HG03097 (cell line): Measurements from ENCODE around the gene FAM53A.
"Not testable (repeated sequence)": the region's sequence is repeated elsewhere in the genome, so short reads cannot be mapped to it uniquely, and the experiment has no call there.

Experiments used
- ATAC-seq: cut with Tn5 transposase; IDR thresholded peaks from one replicate; pipeline ENCODE4 v1.9.1; 2021; ENCODE audit not compliant: unreplicated experiment, low FRiP score

The FAM53A gene

GRCh38 chr4:1690698-1691097 lies 6.6 kb upstream of the FAM53A start:
- ATAC-seq, result no peak

DNA sequence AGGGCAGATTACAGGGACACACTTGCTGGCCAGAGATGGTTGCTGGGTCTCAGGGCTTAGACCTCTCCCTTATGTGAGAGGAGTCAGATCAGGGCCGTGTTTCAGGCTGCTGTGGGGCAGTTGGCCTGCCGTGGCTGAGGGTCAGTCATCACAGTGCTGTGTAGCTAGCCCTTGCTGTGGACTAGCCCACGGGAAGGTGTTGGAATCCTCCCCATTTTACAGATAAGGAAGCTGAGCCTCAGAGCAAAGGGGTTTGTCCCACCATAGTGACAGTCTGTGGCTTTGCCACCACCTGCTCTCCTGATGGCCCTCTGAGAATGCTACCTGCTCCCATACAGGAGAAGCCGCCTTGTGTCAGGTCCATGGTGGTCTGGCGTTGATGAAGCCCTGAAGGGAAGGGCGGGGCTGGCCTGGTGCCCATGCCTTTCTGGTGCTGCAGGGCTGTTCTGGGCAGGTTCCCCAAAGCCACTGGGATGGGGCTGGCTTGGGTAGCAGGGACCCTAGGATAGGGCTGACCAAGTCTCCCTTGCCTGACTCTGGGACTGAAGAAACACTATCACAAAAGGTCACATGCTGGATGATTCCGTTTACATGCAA lies 2.4 kb upstream of the FAM53A start:
- no peak for ATAC-seq

GRCh38 chr4:1685235-1686150 lies 1.4 kb upstream of the FAM53A start:
- ATAC-seq, result no peak

DNA sequence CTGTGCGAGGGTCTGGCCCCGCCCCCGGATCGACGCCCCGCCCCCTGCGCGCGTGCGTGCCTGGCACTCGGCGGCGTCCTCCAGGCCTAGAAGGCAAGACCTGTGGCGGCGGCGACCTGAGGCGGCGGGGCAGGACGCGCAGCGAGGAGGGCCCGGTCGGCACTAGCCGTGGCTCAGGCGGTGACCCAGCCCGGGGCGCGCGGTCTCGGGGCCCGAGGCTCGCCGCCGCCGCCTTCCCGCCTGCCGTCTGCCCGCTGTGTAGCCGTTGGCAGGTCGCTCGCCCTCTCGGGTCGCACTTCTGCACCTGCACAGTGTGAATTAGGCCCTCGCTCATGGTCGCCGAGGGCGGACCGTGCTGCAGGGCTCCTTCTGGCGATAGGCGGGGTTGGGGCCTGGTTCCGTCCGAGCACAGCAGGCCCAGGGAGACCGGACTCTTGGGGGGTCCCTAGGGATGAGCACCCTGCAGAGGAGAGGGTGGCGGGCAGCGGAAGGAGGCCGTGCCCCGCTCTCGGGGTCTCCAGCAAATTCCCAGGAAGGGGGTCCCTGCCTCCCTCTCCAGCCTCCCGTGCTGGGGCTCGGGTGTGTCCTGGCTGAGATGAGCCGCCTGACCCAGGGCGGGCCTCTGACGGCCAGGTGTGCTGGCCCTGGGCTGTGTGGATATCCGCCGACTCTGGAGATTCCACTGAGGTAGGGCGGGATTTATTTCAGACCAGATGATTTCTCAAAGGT lies 557 bp upstream of the FAM53A start:
- no peak for ATAC-seq

DNA sequence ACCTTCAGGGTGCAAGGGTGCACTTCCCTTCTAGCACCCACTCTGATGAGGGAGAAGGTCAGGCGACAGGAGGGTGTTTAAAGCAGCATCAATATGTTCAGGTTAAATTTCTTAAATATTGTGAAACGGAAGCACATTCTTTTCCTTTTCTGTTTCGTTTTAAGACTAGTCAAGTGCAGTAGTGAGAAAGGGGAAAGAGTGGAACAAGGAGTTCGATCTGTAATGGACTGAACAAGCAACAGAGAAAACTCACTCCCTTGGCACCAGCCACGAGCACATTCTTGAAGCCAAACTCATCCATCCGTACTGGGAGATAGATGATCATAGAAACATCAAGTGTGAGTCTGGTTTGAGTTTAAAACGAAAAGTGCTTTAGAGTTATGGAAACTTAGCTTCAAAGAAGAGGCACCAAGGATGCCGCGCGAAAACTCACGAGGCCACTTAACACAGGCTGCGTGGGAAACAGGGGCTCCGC lies 815 bp downstream of the FAM53A start:
- no peak for ATAC-seq

DNA sequence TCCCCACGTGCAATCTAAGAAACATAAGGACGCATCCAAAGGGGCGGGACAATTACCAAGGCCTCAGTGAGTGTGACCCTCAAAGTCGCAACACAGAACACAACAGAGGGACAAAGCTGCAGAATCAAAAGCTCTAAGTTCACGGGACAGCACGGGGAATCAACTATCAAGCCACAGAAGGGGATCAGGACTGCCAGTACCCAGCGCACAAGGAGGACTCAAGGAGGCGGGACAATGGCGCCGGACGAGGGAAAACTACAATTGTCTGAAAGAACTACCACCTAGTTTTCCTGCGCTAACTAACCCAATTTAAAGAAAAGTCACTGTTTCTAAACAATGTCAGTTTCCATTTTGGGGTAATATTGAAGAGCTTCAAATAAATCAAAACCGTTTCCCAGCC lies 1.3 kb downstream of the FAM53A start:
- ATAC-seq, result no peak

DNA sequence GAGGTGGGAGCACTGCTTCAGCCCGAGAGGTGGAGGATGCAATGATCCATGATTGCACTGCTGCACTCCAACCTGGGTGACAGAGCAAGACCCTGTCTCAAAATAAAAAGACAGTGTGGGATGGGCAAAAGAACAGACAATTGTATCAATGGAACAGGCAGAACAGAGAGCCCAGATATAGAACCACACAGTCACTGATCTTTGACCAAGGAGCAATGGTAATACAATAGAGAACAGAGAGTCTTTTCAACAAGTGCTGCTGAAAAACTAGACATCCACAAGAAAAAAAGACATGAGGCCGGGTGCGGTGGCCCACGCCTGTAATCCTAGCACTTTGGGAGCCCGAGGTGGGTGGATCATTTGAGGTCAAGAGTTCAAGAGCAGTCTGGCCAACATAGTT lies 5.9 kb downstream of the FAM53A start:
- no peak for ATAC-seq

DNA sequence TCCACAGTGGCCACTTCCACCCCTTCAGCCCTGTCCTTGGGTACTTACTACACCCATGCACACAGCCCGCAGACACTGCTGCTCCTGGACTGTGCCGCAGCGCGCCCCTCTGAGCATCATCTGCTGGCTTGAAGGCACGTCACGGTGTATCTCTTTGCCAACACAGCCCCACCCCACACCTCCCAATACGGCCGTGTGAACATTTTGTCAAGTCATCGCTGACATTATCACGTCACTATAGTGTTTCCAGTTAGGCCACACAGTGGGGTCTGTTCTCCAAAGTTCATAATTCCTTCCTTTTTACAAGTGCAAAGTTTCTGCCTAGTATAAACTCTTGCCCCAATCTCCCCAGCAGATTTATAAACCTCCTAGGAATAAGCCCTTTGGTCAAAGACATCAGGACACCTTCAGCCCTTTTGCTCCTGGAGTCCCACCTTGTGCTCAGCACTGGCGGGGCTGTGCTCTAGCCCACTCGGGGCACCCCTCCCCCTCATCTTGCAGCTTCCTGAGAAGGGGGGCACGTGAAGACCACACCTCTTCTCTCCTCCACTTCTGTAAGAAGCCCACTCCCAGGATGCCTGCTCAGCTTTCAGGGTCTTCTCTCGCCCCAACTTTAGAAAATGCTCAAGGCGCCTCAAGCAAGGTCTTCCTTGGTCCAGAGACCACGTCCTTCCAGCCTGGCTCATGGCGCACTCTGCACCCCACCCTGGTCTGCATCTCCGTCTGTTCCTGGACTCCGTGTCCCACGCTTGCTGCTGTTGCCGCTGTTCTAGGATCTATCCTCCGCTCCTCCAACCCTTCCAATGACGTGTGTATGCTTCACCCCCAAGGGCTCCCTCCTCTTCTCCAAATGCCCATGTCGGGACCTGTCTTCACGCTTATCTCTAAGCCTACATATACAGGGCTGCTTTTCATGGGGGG lies 7.2 kb downstream of the FAM53A start:
- ATAC-seq, result no peak

DNA sequence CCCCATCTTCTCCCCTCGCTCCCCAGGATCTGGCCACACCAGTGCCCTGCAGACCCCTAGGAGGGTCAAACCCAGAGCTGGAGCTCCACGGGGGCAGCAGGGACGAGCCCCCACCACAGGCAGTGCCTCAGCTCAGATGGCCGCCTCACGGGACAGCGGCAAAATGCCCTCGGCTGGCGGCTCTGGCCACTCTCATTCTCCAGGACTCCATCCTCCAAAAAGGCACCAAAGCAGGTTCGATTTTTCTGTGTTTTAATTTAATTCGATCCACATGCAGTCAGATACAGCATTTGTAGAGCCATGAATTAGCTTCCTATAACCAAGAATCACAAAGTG lies 8.3 kb downstream of the FAM53A start:
- no peak for ATAC-seq

GRCh38 chr4:1675136-1675801 lies 8.8 kb downstream of the FAM53A start:
- ATAC-seq, result no peak

DNA sequence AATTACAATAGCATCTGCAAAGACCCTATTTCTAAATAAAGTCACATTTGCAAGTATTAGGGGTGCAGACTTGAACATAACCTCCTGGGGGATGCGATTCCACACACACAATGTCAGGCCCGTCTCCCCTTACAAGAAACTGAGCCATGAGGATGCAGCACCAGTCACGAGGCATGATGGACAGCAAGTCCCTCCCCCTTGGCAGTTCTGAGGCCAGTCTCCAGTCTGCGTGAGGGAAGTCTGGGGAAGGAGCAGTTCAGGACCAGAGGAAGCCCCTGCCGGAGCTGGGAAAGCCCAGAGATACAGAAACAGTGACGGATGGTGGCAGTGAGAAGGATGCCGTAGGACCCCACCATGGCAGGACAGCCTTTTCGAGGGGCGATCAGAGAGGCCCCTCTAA lies 9.4 kb downstream of the FAM53A start:
- no peak for ATAC-seq

- ATAC-seq, result no peak
Observed at GRCh38 chr4:1673671-1674070, 10.4 kb downstream of the FAM53A start.

GRCh38 chr4:1671011-1671410 lies 13.1 kb downstream of the FAM53A start:
- not testable (repeated sequence) for ATAC-seq

DNA sequence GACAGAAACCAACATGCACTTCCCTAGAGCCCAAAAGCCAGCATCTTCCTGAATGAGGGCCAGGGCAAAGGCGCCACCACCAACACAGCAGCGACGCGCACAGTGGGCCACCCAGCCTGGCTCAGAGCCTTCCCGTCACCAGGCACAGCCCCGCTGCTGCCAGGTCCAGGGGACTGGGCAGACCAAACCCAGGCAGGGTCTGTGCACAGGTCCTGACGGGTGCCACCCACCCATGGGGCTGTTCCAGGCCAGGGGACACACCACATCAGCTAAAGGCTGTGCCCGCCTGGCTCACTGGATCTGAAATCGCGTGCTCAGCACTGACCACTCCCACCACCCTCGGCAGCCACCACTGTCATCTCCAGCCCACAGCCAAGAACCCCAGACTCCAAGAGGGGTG lies 13.8 kb downstream of the FAM53A start:
- no peak for ATAC-seq

- no peak for ATAC-seq
Observed at GRCh38 chr4:1669850-1670249, 14.3 kb downstream of the FAM53A start.

- ATAC-seq, result no peak
Observed at GRCh38 chr4:1669270-1669669, 14.8 kb downstream of the FAM53A start.

DNA sequence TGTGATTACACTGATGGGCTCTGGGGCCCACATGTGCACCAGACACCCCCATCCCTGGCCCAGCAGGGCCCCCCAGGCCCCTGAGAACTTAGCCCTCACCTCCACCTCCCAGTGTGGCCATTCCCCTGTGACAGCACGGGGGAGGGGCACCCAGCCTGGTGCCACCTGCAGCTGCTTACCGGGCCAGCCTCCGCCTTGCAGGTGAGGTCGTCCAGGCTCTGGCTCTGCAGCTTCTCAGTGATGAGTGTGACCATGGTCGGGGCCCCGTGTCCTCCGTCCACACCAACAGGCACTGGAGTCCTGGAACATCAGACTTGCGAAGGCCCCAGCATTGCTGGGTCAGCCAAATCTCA lies 15.6 kb downstream of the FAM53A start:
- ATAC-seq, result no peak

GRCh38 chr4:1667273-1667672 lies 16.8 kb downstream of the FAM53A start:
- ATAC-seq, result no peak

GRCh38 chr4:1666391-1666790 lies 17.7 kb downstream of the FAM53A start:
- no peak for ATAC-seq

DNA sequence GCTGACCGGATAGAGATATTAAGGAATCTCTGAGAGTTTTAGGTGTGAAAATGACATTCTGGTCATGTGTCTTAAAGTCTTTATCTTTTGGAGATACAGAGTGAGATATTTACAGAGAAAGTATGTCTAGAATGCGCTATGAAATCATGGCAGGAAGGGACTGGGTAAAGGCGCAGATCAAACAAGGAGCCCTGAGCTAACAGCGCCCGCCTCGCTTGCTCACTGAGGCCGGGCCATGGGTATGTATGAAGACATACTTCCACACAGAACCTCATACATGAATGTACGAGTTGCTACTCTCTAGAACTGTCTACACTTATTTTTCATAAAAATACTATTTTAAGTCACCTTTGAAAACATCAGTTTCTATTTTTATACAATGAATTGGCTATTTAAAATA lies 20.0 kb downstream of the FAM53A start:
- no peak for ATAC-seq
